A673 (cell line): ENCODE measurements around the gene MRPL33. TPM values are rescaled to one million over a fixed set of nuclear protein-coding genes. Genes with fewer than 3 reads are reported as not detected.

Experiments
- BruUV-seq: library from RNA; stranded (reverse); fragments of 400-500 nt; replicated peaks from 2 replicates; lab custom pipeline; 2021; lab: Mats Ljungman, UMichigan
- CTCF ChIA-PET: fragments of 300-600 bp; sonication (Branson Sonifier 250); formaldehyde crosslinking; loops from one replicate; lab custom pipeline; 2022; ENCODE audit warnings: antibody characterized with exemption; lab: Charles Lee
- POLR2A ChIA-PET: fragments of 300-600 bp; sonication (Branson Sonifier 250); formaldehyde crosslinking; loops from one replicate; lab custom pipeline; 2022; ENCODE audit warnings: antibody characterized with exemption; ENCODE audit not compliant: low non-redundant PET; lab: Charles Lee
- DNase-seq: peaks from one replicate; pipeline ENCODE4 v3.0.0-alpha.2; 2015; ENCODE audit warnings: low spot score
- H3K27ac ChIP-seq: fragments of 200-600 bp; sonication (generic); 2 replicates; pipeline ENCODE4 v1.5.1; 2016; ENCODE audit warnings: mixed run types, low read depth, mild to moderate bottlenecking, mixed read lengths, antibody characterized with exemption, low read length; ENCODE audit not compliant: poor library complexity, severe bottlenecking
- H3K27me3 ChIP-seq: fragments of 200-600 bp; sonication (generic); replicated peaks from 2 replicates; pipeline ENCODE4 v1.6.1; 2017; ENCODE audit warnings: mixed run types, low read depth, mild to moderate bottlenecking, mixed read lengths, antibody characterized with exemption, low read length; ENCODE audit not compliant: insufficient read depth, poor library complexity
- H3K36me3 ChIP-seq: fragments of 200-600 bp; sonication (generic); 2 replicates; pipeline ENCODE4 v1.6.1; 2016; ENCODE audit warnings: mixed run types, mild to moderate bottlenecking, mixed read lengths, antibody characterized with exemption, low read length; ENCODE audit not compliant: insufficient read depth, poor library complexity, severe bottlenecking
- H3K4me1 ChIP-seq: fragments of 200-600 bp; sonication (generic); 2 replicates; pipeline ENCODE4 v1.6.1; 2017; ENCODE audit warnings: mixed run types, mild to moderate bottlenecking, mixed read lengths, antibody characterized with exemption, low read length; ENCODE audit not compliant: insufficient read depth, poor library complexity, severe bottlenecking
- H3K4me3 ChIP-seq: fragments of 200-600 bp; sonication (generic); 2 replicates; pipeline ENCODE4 v1.5.1; 2016; ENCODE audit warnings: low read depth, mixed run types, mild to moderate bottlenecking, mixed read lengths, low read length; ENCODE audit not compliant: poor library complexity, severe bottlenecking
- H3K9me3 ChIP-seq: fragments of 200-600 bp; sonication (generic); 2 replicates; pipeline ENCODE4 v1.6.1; 2016; ENCODE audit warnings: mixed run types, low read depth, mild to moderate bottlenecking, mixed read lengths, antibody characterized with exemption, low read length; ENCODE audit not compliant: poor library complexity, severe bottlenecking
- EZH2 ChIP-seq: fragments of 200-600 bp; sonication (generic); IDR thresholded peaks from 2 replicates; pipeline ENCODE4 v1.6.1; 2017; ENCODE audit warnings: borderline replicate concordance, low read depth, mild to moderate bottlenecking, mixed read lengths, antibody characterized with exemption, low read length; ENCODE audit not compliant: poor library complexity, severe bottlenecking
- intact Hi-C: fragments of 100-400 bp; cut with micrococcal nuclease; formaldehyde crosslinking; loops from one replicate; pipeline ENCODE4 v1.10.0; 2022; ENCODE audit not compliant: unreplicated experiment
- total RNA-seq: library from RNA; stranded (reverse); gene quantifications from 2 replicates; pipeline ENCODE4 v1.2.3, GENCODE V29; 2021
- TF ChIP-seq, protein P1 (sequence below): fragments of 300-800, 200-600 bp; sonication (generic); conservative IDR thresholded peaks from 2 replicates; pipeline ENCODE4 v1.5.1; 2017; ENCODE audit warnings: low read depth, mild to moderate bottlenecking, antibody characterized with exemption, low read length, moderate library complexity, mixed read lengths

The MRPL33 gene
- total RNA-seq, 1 experiment from 2014 or later = 68.1 TPM

DNA sequence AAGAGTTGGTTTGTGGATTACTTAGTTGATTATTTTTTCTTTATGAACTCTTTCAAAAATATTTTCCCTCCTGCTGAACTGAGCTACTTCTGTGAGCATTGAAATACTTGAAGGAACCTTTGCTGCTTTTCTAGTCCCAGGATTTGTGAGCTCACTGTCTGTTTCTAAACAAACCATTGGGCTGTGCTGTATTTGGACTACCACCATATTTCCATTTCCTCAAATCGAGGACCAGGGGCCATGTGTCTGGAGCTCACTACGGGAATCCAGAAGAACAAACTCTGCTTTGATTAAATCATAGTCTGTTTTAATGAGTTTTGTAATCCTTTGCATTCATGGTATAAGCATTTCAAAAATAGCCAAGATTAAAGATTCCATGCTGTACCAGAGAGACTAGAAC, 1.3 kb downstream of the MRPL33 start:
- intact Hi-C loops = loop anchor here (10.0 kb wide), 1 partner anchor 112 kb away; no protein-coding TSS in a partner anchor
- POLR2A ChIA-PET = interaction anchor here (0.6 kb wide), 1 partner anchor 68 kb away, joined by 3 read pairs; no protein-coding TSS in a partner anchor
- CTCF ChIA-PET = no interaction called here
- Histone ChIP-seq H3K4me3 (peak overlapping the region; percentile 62), H3K36me3 (no peaks in the 10 kb centered on the region), H3K9me3 (no peaks in the 10 kb centered on the region), H3K27me3 (no peaks in the 10 kb centered on the region), H3K27ac (no peak overlapping the region), H3K4me1 (peaks cover 25% of the 10 kb centered on the region)
- BruUV-seq = no TSS peak
- TF ChIP-seq, protein P1, sequence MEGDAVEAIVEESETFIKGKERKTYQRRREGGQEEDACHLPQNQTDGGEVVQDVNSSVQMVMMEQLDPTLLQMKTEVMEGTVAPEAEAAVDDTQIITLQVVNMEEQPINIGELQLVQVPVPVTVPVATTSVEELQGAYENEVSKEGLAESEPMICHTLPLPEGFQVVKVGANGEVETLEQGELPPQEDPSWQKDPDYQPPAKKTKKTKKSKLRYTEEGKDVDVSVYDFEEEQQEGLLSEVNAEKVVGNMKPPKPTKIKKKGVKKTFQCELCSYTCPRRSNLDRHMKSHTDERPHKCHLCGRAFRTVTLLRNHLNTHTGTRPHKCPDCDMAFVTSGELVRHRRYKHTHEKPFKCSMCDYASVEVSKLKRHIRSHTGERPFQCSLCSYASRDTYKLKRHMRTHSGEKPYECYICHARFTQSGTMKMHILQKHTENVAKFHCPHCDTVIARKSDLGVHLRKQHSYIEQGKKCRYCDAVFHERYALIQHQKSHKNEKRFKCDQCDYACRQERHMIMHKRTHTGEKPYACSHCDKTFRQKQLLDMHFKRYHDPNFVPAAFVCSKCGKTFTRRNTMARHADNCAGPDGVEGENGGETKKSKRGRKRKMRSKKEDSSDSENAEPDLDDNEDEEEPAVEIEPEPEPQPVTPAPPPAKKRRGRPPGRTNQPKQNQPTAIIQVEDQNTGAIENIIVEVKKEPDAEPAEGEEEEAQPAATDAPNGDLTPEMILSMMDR = no peak
- no peak for TF ChIP-seq EZH2
- DNase-seq = no peak

DNA sequence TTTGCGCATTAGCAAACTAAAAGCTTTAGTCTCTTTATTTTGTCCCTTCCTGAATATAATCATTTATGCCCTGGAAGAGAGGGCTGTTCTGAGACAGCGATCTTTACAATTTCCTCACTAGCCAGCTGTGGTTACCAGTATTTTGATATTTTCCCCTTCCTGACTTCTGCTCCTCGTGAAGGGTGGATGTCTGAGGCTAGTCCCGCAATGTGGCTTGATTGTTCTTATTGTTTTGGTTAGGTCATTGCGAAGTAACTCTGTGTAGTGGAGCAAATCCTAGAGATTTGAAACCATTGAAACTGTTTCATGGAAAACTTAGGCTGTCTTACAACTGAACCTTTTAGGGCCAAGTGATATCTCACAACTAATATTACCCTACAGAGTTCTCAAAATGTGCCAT, 2.4 kb downstream of the MRPL33 start:
- no peaks in the 10 kb centered on the region for H3K36me3 ChIP-seq
- no peak for DNase-seq
- H3K4me1 ChIP-seq = peaks cover 28% of the 10 kb centered on the region

DNA sequence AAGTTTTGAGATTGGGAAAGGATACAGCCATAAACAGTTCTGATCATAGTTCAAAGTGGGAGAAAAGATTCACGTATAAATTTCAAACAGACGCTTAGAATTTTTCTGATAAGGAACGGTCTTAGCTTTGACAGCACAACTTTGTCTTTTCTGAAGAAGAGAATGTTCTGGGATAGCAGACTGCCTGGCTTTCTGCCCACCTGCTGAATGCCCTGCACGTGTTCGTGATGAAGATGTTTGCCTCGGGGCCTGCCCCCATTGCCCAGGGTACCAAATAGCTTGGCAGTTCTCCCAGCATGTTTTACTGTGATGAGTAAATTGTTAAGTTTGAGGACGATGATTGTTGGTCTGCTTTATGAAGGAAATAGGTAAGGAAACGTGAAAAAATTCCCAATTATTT, 4.6 kb downstream of the MRPL33 start:
- Histone ChIP-seq H3K4me1 (peaks cover 41% of the 10 kb centered on the region), H3K36me3 (no peaks in the 10 kb centered on the region), H3K27me3 (no peaks in the 10 kb centered on the region), H3K9me3 (no peaks in the 10 kb centered on the region), H3K4me3 (no peak overlapping the region), H3K27ac (no peak overlapping the region)
- ChIA-PET POLR2A (no interaction called here), CTCF (no interaction called here)
- no peak for TF ChIP-seq EZH2
- TF ChIP-seq, protein P1 = no peak
- BruUV-seq = no TSS peak
- DNase-seq = peak; percentile 51
- intact Hi-C loops = loop anchor here (10.0 kb wide), 1 partner anchor 109 kb away; no protein-coding TSS in a partner anchor

More for the DNA sequence above, 2.4 kb downstream of the MRPL33 start:
- ChIA-PET POLR2A (no interaction called here), CTCF (no interaction called here)
- TF ChIP-seq EZH2 = no peak
- TF ChIP-seq, protein P1 = no peak
- intact Hi-C loops = loop anchor here (10.0 kb wide), 1 partner anchor 111 kb away; no protein-coding TSS in a partner anchor
- H3K27me3 ChIP-seq = no peaks in the 10 kb centered on the region
- no peaks in the 10 kb centered on the region for H3K9me3 ChIP-seq
- no peak overlapping the region for H3K27ac ChIP-seq
- no TSS peak for BruUV-seq
- H3K4me3 ChIP-seq = no peak overlapping the region
